ENCODE results near the gene ACOX3.

ACOX3 gene

GRCh38 chr4:8324640-8325239 lies 115.8 kb downstream of the ACOX3 start:
- H3K27ac Mint-ChIP-seq: no peak overlapping the region
- H3K36me3 Mint-ChIP-seq (ENCODE audit: low read depth): no peaks in the 10 kb centered on the region
- H3K4me3 Mint-ChIP-seq: no peak overlapping the region
- TF ChIP-seq CTCF (IDR thresholded peaks at IDR 0.05; ENCODE audit: unreplicated experiment in 3 of 3): no peak
- no peaks in the 10 kb centered on the region for H3K27me3 Mint-ChIP-seq (ENCODE audit: low read depth)
- peaks cover 24% of the 10 kb centered on the region for H3K9me3 Mint-ChIP-seq
- H3K4me1 Mint-ChIP-seq: peaks cover 8% of the 10 kb centered on the region

- Mint-ChIP-seq H3K9me3 (peaks cover 24% of the 10 kb centered on the region), H3K27ac (no peak overlapping the region), H3K4me3 (no peak overlapping the region), H3K36me3 (ENCODE audit: low read depth) (no peaks in the 10 kb centered on the region), H3K27me3 (ENCODE audit: low read depth) (no peaks in the 10 kb centered on the region), H3K4me1 (peaks cover 15% of the 10 kb centered on the region)
- no peak for TF ChIP-seq CTCF (IDR thresholded peaks at IDR 0.05; ENCODE audit: unreplicated experiment in 3 of 3)
These were observed 116.5 kb downstream of the ACOX3 start for GRCh38 chr4:8323947-8324555.

GRCh38 chr4:8322794-8323704 lies 117.5 kb downstream of the ACOX3 start:
- H3K36me3 Mint-ChIP-seq (ENCODE audit: low read depth): no peaks in the 10 kb centered on the region
- H3K4me3 Mint-ChIP-seq: no peak overlapping the region
- peaks cover 20% of the 10 kb centered on the region for H3K4me1 Mint-ChIP-seq
- TF ChIP-seq CTCF (IDR thresholded peaks at IDR 0.05; ENCODE audit: unreplicated experiment in 3 of 3): no peak
- H3K27me3 Mint-ChIP-seq (ENCODE audit: low read depth): no peaks in the 10 kb centered on the region
- H3K9me3 Mint-ChIP-seq: peaks cover 24% of the 10 kb centered on the region
- no peak overlapping the region for H3K27ac Mint-ChIP-seq

- no peak for TF ChIP-seq CTCF (IDR thresholded peaks at IDR 0.05; ENCODE audit: unreplicated experiment in 3 of 3)
These were observed 118.8 kb downstream of the ACOX3 start for GRCh38 chr4:8321771-8322170.

GRCh38 chr4:8321220-8321619 lies 119.3 kb downstream of the ACOX3 start:
- H3K27me3 Mint-ChIP-seq (ENCODE audit: low read depth): no peaks in the 10 kb centered on the region
- no peak overlapping the region for H3K4me3 Mint-ChIP-seq
- H3K9me3 Mint-ChIP-seq: peaks cover 16% of the 10 kb centered on the region
- no peaks in the 10 kb centered on the region for H3K36me3 Mint-ChIP-seq (ENCODE audit: low read depth)
- peaks cover 33% of the 10 kb centered on the region for H3K4me1 Mint-ChIP-seq
- no peak for TF ChIP-seq CTCF (IDR thresholded peaks at IDR 0.05; ENCODE audit: unreplicated experiment in 3 of 3)
- H3K27ac Mint-ChIP-seq: no peak overlapping the region

More at GRCh38 chr4:8321771-8322170, 118.8 kb downstream of the ACOX3 start:
- Mint-ChIP-seq H3K36me3 (ENCODE audit: low read depth) (no peaks in the 10 kb centered on the region), H3K4me3 (no peak overlapping the region), H3K27ac (no peak overlapping the region), H3K4me1 (peaks cover 30% of the 10 kb centered on the region), H3K9me3 (peaks cover 17% of the 10 kb centered on the region), H3K27me3 (ENCODE audit: low read depth) (no peaks in the 10 kb centered on the region)
